Pancreas (tissue), 10 donors: ENCODE measurements around the gene SIL1. TPM values are rescaled to one million over a fixed set of nuclear protein-coding genes. Genes with fewer than 3 reads are reported as not detected.

Experiments used
- ATAC-seq, 4 donors: fragments of 200-7000 bp; cut with Tn5 transposase; one replicate each; pipeline versions ENCODE4 v1.8.0 to v1.9.1; 2020; ENCODE audit warnings: mild to moderate bottlenecking in 4 of 4, moderate library complexity in 4 of 4
- DNase-seq, 6 donors: peaks; one replicate each; pipeline ENCODE4 v3.0.0-alpha.2; 2020
- FAIRE-seq: peaks from 2 replicates; lab custom pipeline; 2012; peaks lifted over from hg19 to GRCh38; lab: Jason Lieb, UNC
- H3K27ac ChIP-seq, 4 donors: fragments of 200-600 bp; sonication (generic); 1 replicate in 3 of 4; 2 replicates in 1 of 4; pipeline versions ENCODE4 v1.5.0 to v1.8.0; 2020
- H3K27me3 ChIP-seq, 4 donors: fragments of 200-600 bp; one replicate each; pipeline ENCODE4 v1.8.0; 2021
- H3K36me3 ChIP-seq, 3 donors: fragments of 200-600 bp; sonication (generic) in 1 of 3; one replicate each; pipeline versions ENCODE4 v1.5.0 to v1.8.0; 2020 to 2021
- H3K4me1 ChIP-seq, 3 donors: fragments of 200-600 bp; one replicate each; pipeline ENCODE4 v1.8.0; 2021
- H3K4me3 ChIP-seq, 4 donors: fragments of 200-600 bp; sonication (generic) in 2 of 4; one replicate each; pipeline versions ENCODE4 v1.5.0 to v1.8.0; 2020 to 2021
- H3K9me3 ChIP-seq, 4 donors: fragments of 200-600 bp; one replicate each; pipeline ENCODE4 v1.8.0; 2021
- CTCF ChIP-seq, 4 donors: fragments of 200-600 bp; sonication (generic) in 3 of 4; IDR thresholded peaks; one replicate each; pipeline versions ENCODE4 v1.5.0 to v1.8.0; 2021; ENCODE audit warnings: antibody characterized with exemption in 4 of 4
- WGBS, 2 donors: extraction: QIAGEN DNeasy Blood & Tissue Kit; methylation state at CpG; one replicate each; pipeline ENCODE4 v1.1.7; 2013; 5-methylcytosine and 5-hydroxymethylcytosine counted together
- intact Hi-C, 3 donors: fragments of 100-400 bp; cut with DNase I; formaldehyde crosslinking; loops; one replicate each; pipeline versions ENCODE4 v1.11.1 to v1.14.2; 2022
- polyA plus RNA-seq, 2 donors: library from polyadenylated mRNA; stranded (reverse); fragments of 200-250 nt; gene quantifications; one replicate each; pipeline ENCODE4 v1.2.3, GENCODE V29; 2013
- total RNA-seq, 6 donors: library from RNA; stranded (reverse); fragmentation: NEBNext Ultra II Directional in 4 of 6; extraction: Animal tissue kit (Norgen Biotek cat#: 25700) in 4 of 6; gene quantifications; one replicate each; pipeline versions ENCODE4 v1.2.1 to v1.2.4, GENCODE V29; 2021 to 2023
- donor health status: healthy with polysubstance abuse.
- donor health status: DM: no; HTN: no; CAD: no; lungs with moderate emphysema.
- donor health status: DM: no; HTN: no; CAD: no.
- donor health status: control.
- donor health status: control.
- donor health status: Bipolar disorder and iron deficiency.
- donor health status: DM: yes; HTN: yes; CAD: no.
- donor health status: DM: no; HTN: no; CAD: no.
- donor health status: DM: no; HTN: no; CAD: no.
- donor health status: DM: yes; HTN: yes; CAD: no.

SIL1 gene
- total and polyA plus RNA-seq, 8 donors = 38.6 to 119 (median 55.0) TPM

DNA sequence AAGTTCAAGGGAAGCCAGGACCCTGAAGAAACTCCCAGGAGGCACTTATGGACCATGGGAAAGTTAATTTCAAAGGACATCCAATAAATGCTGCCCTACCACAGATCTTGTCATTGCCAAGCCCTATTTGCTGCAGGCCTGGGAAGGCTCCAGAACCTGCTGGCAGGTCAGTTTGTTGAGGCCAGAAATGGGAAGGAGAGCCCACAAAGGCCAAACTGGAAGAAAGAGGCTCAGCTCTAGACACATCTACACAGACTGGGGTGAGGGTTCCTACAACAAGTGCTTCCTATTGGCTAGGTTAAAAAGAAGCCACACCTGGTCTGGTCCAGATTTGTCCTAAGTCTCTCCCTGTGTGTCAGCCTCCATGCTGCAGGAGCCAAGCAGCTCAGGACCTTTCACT is 94.4 kb downstream of the SIL1 start:
- intact Hi-C loops = no loop called here
- Histone ChIP-seq H3K27ac (no peak overlapping the region), H3K4me1 (peaks cover 0 to 11% (median 10%) of the 10 kb centered on the region in 3 donors), H3K27me3 (no peaks in the 10 kb centered on the region), H3K4me3 (no peak overlapping the region), H3K9me3 (no peaks in the 10 kb centered on the region), H3K36me3 (no peaks in the 10 kb centered on the region)
- DNase-seq (no peak), ATAC-seq (no peak), FAIRE-seq (no peak)
- TF ChIP-seq CTCF (IDR thresholded peaks at IDR 0.05) = no peak

GRCh38 chr5:139100825-139101224 is 97.3 kb downstream of the SIL1 start:
- no peak for ATAC-seq
- no peak for FAIRE-seq
- intact Hi-C loops = no loop called here
- no peak for TF ChIP-seq CTCF (IDR thresholded peaks at IDR 0.05)
- Histone ChIP-seq H3K27ac (no peak overlapping the region), H3K9me3 (no peaks in the 10 kb centered on the region), H3K4me1 (no peaks in the 10 kb centered on the region), H3K4me3 (no peak overlapping the region), H3K36me3 (no peaks in the 10 kb centered on the region), H3K27me3 (no peaks in the 10 kb centered on the region)
- no peak for DNase-seq
- 83 to 92% methylated on average over 3 of the region's 3 CpGs for WGBS, 2 donors

- DNase-seq = no peak
- H3K27me3 ChIP-seq = no peaks in the 10 kb centered on the region
- H3K9me3 ChIP-seq = no peaks in the 10 kb centered on the region
- no peak for ATAC-seq
- TF ChIP-seq CTCF (IDR thresholded peaks at IDR 0.05) = no peak
- H3K27ac ChIP-seq = no peak overlapping the region
- H3K36me3 ChIP-seq = no peaks in the 10 kb centered on the region
- no peak overlapping the region for H3K4me3 ChIP-seq
- intact Hi-C loops = no loop called here
- WGBS, 2 donors = 19 to 29% methylated on average over 1 of the region's 1 CpG
- no peak for FAIRE-seq
- H3K4me1 ChIP-seq = no peaks in the 10 kb centered on the region
Observed at GRCh38 chr5:139094154-139095131, 103.7 kb downstream of the SIL1 start.

- Histone ChIP-seq H3K27me3 (no peaks in the 10 kb centered on the region), H3K9me3 (no peaks in the 10 kb centered on the region), H3K36me3 (no peaks in the 10 kb centered on the region), H3K4me1 (no peaks in the 10 kb centered on the region), H3K4me3 (no peak overlapping the region), H3K27ac (no peak overlapping the region)
- WGBS, 2 donors = 87 to 90% methylated on average over 5 of the region's 5 CpGs
- intact Hi-C loops = no loop called here
- no peak for TF ChIP-seq CTCF (IDR thresholded peaks at IDR 0.05)
- ATAC-seq (no peak), FAIRE-seq (no peak), DNase-seq (no peak)
Observed at GRCh38 chr5:139092741-139093343, 105.3 kb downstream of the SIL1 start.
